Fibroblast of mammary gland (primary cell): ENCODE measurements around the gene TOX3.

ENCODE experiments used
- DNase-seq: peaks from one replicate; pipeline ENCODE4 v3.0.0-alpha.2; 2010; ENCODE audit warnings: low read depth
- H3K4me3 ChIP-seq: 2 replicates; pipeline ENCODE4 v1.5.1; 2011; ENCODE audit warnings: low read depth, mild to moderate bottlenecking, low read length, moderate library complexity; ENCODE audit not compliant: control insufficient read depth
- TF ChIP-seq, protein P1 (sequence below): conservative IDR thresholded peaks from 2 replicates; pipeline ENCODE4 v1.5.1; 2011; ENCODE audit warnings: low read depth, low read length, inconsistent platforms; ENCODE audit not compliant: control insufficient read depth, insufficient read depth

TOX3 gene

DNA sequence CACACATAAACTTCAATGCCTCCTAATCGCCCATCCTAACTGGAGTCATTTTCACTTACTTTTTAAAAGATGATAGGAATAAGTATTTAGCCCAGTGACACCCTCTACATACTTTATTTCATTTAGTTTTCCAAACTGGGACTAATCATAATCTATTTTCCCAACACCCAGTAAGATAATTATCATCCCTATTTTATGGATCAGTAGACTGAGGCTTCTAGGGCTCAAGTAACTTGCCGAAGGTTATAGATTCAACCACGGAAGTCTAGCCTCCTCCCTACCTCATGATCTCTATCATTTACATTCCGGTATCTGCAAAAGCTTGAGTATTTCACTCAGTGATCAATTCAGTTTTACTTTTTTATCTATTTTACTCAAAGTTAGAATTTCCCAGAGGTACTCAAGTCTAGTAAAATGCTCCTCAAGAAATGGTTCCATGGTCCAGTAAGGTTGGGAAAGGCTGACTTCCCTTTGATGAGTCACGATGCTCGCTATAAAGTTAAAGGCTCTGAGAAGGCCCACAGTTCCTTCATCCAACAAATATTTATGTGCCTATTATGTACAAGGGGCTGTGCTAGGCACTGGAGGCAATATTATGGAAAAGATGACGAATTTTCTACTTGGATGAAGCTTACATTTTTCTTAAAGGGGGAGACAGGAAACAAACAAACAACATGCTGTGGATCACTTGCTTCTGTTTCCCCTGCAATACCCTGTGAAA, 75.1 kb downstream of the TOX3 start:
- DNase-seq, result no peak
- no peak overlapping the region for H3K4me3 ChIP-seq
- TF ChIP-seq, protein P1, sequence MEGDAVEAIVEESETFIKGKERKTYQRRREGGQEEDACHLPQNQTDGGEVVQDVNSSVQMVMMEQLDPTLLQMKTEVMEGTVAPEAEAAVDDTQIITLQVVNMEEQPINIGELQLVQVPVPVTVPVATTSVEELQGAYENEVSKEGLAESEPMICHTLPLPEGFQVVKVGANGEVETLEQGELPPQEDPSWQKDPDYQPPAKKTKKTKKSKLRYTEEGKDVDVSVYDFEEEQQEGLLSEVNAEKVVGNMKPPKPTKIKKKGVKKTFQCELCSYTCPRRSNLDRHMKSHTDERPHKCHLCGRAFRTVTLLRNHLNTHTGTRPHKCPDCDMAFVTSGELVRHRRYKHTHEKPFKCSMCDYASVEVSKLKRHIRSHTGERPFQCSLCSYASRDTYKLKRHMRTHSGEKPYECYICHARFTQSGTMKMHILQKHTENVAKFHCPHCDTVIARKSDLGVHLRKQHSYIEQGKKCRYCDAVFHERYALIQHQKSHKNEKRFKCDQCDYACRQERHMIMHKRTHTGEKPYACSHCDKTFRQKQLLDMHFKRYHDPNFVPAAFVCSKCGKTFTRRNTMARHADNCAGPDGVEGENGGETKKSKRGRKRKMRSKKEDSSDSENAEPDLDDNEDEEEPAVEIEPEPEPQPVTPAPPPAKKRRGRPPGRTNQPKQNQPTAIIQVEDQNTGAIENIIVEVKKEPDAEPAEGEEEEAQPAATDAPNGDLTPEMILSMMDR, result no peak

DNA sequence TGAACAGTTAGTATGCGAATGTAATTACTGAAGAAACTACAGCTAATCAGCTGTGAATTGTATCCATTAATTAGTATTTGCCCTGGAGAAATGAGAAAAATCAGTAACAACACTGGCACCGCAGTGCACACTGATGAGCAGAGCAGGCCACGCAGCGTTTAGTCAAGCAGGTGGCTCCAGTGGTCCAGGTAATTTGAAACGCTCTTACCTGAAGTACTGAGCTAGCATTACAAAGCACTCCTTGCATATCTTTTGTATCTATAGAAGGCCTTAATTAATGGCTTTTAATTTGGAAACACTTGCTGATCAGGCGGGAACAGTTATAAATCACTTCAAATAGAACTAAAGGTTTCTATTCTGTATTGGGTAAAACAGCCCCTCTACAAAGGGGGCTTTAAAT, 76.4 kb downstream of the TOX3 start:
- TF ChIP-seq, protein P1, result no peak
- H3K4me3 ChIP-seq, result no peak overlapping the region
- DNase-seq, result no peak

DNA sequence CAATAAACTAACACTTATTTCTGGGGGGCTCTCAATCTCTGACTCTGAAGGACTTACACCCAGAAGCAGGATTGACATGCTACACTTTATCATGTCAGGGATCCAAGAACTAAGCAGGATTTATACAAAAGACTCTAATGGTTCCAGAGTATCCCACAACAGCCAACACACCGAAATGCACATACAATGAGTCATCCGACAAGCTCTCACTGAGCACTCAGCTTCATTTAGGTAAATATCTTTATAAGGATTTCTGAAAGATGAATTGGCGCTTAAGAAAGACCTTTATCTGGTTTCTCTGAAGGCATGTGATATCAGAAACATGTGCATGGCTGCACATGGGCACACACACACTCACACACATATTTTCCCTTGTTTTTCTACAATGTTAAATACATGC, 77.2 kb downstream of the TOX3 start:
- TF ChIP-seq, protein P1, result no peak
- no peak for DNase-seq

DNA sequence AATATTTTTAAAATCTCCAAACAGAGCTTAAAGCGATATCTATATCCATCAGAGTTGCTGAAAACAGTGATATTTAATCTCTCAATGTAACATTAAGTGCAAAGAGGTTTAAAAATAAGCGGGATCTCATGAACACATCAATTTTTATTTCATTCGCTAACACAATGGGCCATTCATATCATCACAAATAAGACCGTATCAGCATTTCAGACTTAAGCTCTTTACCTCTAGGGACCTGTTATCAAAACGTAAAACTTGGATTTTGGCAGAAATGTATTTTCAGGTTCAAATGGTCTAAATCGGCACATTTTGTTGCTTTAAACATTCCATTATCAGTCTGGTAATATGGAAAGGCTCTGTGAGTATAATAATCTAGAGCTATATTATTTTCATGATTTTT, 77.9 kb downstream of the TOX3 start:
- no peak overlapping the region for H3K4me3 ChIP-seq
- TF ChIP-seq, protein P1, result no peak
- no peak for DNase-seq

More for the DNA sequence above, 77.2 kb downstream of the TOX3 start:
- no peak overlapping the region for H3K4me3 ChIP-seq

DNA sequence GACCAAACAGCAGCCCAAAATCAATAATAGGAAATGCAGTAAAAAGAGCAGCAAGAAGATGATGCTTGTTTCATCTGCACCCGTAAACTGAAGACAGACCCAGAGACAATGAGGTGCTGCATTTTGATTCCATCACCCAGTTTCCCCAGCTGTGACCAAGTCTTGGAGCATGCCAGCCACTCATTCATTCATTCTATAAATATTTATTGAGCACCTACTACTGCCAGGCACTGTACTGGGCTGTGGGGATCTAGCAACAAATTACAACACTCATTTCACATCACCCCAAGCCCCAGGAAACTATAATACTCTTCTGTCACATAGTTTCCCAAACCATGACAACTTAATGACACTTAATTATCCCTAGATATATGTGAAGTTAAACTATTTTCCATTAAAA, 79.2 kb downstream of the TOX3 start:
- no peak for DNase-seq
- no peak overlapping the region for H3K4me3 ChIP-seq
- TF ChIP-seq, protein P1, result no peak

DNA sequence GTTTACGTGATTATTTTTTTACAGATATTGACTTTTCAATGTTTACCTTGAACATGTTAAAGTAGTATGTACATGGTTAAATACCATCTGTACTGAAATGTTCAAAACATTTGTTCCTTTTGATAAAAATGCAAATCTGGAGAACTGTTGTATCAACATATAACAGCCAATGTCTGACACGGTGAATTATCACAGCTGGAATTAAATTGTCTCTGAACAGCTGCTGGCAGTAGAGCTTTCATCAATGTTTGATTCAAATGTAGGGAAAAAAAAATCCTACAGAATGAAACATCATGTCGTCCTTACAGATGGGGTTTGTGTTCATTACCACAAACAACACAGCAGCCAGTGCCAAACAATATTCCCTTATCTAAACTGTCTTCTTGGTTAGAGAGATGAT, 79.9 kb downstream of the TOX3 start:
- H3K4me3 ChIP-seq, result no peak overlapping the region
- TF ChIP-seq, protein P1, result no peak
- no peak for DNase-seq

DNA sequence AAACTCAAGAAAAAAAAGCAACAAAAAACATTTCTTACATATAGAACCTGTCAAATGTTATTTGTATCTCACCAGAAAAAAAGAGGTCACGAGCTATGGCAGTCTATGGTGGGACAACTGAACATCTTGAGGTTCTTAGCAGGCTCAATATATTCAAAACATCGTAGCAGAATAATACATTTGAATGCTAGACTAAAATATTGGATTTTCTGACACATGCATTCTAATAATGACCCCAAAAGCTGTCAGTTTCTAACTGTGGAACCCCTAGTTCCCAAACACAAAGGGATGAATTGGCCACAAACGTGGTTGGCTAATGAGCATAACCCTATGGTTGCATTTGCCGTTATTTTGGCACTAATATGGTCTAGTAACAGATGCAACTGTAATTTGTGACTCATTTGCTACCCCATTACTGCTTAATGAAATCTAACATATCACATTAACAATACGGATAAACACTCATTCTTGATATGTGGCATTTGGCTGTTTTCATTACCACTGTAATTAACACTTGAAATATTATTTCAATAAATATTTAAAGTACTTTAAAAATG, 81.2 kb downstream of the TOX3 start:
- TF ChIP-seq, protein P1, result no peak
- no peak for DNase-seq

More for the DNA sequence above, 81.2 kb downstream of the TOX3 start:
- H3K4me3 ChIP-seq, result no peak overlapping the region
